NB4 (cell line): ENCODE measurements around the gene ZNF620.

Experiments used
- MAX ChIP-seq: IDR thresholded peaks from 2 replicates; pipeline ENCODE4 v1.6.1; 2011; ENCODE audit warnings: low read depth, low read length
- POLR2A ChIP-seq: IDR thresholded peaks from 2 replicates; pipeline ENCODE4 v1.6.1; 2011; ENCODE audit warnings: mild to moderate bottlenecking; ENCODE audit not compliant: insufficient read length; ENCODE audit errors: extremely low read depth
- TF ChIP-seq, protein P1 (sequence below): IDR thresholded peaks from one replicate; pipeline ENCODE4 v1.5.1; 2012; ENCODE audit warnings: low read depth, low read length

GRCh38 chr3:40461161-40461560 is 44.7 kb upstream of the ZNF620 start:
- TF ChIP-seq, protein P1, sequence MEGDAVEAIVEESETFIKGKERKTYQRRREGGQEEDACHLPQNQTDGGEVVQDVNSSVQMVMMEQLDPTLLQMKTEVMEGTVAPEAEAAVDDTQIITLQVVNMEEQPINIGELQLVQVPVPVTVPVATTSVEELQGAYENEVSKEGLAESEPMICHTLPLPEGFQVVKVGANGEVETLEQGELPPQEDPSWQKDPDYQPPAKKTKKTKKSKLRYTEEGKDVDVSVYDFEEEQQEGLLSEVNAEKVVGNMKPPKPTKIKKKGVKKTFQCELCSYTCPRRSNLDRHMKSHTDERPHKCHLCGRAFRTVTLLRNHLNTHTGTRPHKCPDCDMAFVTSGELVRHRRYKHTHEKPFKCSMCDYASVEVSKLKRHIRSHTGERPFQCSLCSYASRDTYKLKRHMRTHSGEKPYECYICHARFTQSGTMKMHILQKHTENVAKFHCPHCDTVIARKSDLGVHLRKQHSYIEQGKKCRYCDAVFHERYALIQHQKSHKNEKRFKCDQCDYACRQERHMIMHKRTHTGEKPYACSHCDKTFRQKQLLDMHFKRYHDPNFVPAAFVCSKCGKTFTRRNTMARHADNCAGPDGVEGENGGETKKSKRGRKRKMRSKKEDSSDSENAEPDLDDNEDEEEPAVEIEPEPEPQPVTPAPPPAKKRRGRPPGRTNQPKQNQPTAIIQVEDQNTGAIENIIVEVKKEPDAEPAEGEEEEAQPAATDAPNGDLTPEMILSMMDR = no peak
- TF ChIP-seq POLR2A = no peak
- no peak for TF ChIP-seq MAX
